ENCODE results near the gene MALSU1. TPM values are rescaled to one million over a fixed set of nuclear protein-coding genes. Genes with fewer than 3 reads are reported as not detected.

The MALSU1 gene
- total RNA-seq, 1 donor, result 38.4 TPM

DNA sequence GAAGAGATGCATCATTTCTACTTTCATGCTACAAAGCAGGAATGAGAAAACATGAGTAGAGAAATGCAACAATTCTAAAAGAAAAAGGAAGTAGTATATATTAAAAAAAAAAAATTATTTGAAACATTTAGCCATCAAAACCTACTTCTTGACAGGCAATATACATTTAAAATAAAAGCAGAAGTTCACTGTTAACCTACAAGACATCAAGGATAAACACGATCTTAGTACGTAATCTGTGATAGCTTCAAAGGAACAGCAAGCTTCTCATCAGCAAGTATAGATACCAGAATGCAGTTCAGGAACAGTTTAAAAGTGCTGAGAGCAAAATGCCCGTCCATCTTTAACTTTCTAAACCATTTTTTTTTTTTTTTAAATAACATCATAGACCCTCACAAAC is 36.9 kb downstream of the MALSU1 start:
- H3K4me2 ChIP-seq (ENCODE audit: insufficient read depth, low read length), result no peak overlapping the region

DNA sequence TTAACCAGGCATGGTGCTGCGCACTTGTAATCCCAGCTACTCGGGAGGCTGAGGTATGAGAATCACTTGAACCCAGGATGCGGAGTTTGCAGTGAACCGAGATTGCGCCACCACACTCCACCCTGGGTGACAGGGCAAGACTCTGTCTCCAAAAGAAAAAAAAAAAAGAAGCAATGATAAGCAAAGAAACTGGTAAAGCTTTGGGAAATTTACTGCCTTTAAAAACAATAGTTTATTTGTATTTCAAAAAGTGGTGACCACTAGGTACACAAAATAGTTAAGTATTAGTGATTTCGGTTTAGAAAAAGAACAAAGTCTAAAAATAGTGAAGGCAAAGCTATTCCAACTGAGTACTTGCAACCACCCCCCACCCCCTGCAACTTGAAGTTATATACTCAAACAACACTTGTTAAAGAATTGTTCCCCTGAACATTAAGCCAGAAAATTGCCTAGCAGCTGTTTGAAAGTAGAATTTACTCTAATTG is 37.7 kb downstream of the MALSU1 start:
- no peak for DNase-seq (ENCODE audit: insufficient read length, low spot score, missing footprints)
- Histone ChIP-seq H3K9me3 (ENCODE audit: low read depth, low read length) (peaks cover 2% of the 10 kb centered on the region), H3K27me3 (ENCODE audit: insufficient read depth, low read length) (no peaks in the 10 kb centered on the region), H3K36me3 (ENCODE audit: insufficient read depth, low read length) (peaks cover 9% of the 10 kb centered on the region), H4K20me1 (ENCODE audit: insufficient read depth, low read length) (peaks cover 3% of the 10 kb centered on the region), H3K4me2 (ENCODE audit: insufficient read depth, low read length) (no peak overlapping the region), H2AFZ (ENCODE audit: low read length) (no peak overlapping the region), H3K79me2 (ENCODE audit: insufficient read depth, low read length) (no peaks in the 10 kb centered on the region), H3K4me1 (ENCODE audit: insufficient read depth, low read length) (peaks cover 45% of the 10 kb centered on the region), H3K27ac (ENCODE audit: low read depth, low read length) (no peak overlapping the region), H3K4me3 (ENCODE audit: insufficient read depth, low read length) (no peak overlapping the region)
- TF ChIP-seq, protein P1, sequence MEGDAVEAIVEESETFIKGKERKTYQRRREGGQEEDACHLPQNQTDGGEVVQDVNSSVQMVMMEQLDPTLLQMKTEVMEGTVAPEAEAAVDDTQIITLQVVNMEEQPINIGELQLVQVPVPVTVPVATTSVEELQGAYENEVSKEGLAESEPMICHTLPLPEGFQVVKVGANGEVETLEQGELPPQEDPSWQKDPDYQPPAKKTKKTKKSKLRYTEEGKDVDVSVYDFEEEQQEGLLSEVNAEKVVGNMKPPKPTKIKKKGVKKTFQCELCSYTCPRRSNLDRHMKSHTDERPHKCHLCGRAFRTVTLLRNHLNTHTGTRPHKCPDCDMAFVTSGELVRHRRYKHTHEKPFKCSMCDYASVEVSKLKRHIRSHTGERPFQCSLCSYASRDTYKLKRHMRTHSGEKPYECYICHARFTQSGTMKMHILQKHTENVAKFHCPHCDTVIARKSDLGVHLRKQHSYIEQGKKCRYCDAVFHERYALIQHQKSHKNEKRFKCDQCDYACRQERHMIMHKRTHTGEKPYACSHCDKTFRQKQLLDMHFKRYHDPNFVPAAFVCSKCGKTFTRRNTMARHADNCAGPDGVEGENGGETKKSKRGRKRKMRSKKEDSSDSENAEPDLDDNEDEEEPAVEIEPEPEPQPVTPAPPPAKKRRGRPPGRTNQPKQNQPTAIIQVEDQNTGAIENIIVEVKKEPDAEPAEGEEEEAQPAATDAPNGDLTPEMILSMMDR (IDR thresholded peaks at IDR 0.05; ENCODE audit: extremely low read depth, low read depth, low read length), result no peak

More for the DNA sequence above, 36.9 kb downstream of the MALSU1 start:
- no peak for DNase-seq (ENCODE audit: insufficient read length, low spot score, missing footprints)
- Histone ChIP-seq H3K27me3 (ENCODE audit: insufficient read depth, low read length) (no peaks in the 10 kb centered on the region), H3K36me3 (ENCODE audit: insufficient read depth, low read length) (peaks cover 9% of the 10 kb centered on the region), H3K9me3 (ENCODE audit: low read depth, low read length) (peaks cover 2% of the 10 kb centered on the region), H3K79me2 (ENCODE audit: insufficient read depth, low read length) (no peaks in the 10 kb centered on the region), H4K20me1 (ENCODE audit: insufficient read depth, low read length) (peaks cover 3% of the 10 kb centered on the region), H3K4me1 (ENCODE audit: insufficient read depth, low read length) (peaks cover 45% of the 10 kb centered on the region), H3K4me3 (ENCODE audit: insufficient read depth, low read length) (no peak overlapping the region), H2AFZ (ENCODE audit: low read length) (no peak overlapping the region), H3K27ac (ENCODE audit: low read depth, low read length) (no peak overlapping the region)
- TF ChIP-seq, protein P1 (IDR thresholded peaks at IDR 0.05; ENCODE audit: extremely low read depth, low read depth, low read length), result no peak

DNA sequence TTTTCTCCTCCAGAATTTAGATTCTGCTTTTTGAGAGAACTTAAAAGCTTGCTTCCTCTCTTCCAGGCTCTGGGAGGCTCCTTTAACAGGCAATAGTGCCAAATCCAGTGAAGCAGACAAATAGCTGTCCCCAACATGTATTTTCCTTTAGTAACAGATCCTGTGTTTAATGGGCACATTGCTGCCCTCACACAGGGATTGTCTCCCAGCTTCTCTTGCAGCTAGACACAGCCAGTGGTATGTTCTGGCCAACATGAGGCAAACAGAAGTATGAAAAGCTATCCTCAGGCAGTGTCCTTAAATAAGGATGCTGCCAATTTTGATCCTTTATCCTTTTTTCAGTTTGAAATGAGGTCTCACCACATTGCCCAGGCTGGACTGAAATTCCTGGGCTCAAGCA is 38.2 kb downstream of the MALSU1 start:
- Histone ChIP-seq H4K20me1 (ENCODE audit: insufficient read depth, low read length) (peaks cover 3% of the 10 kb centered on the region), H3K27ac (ENCODE audit: low read depth, low read length) (no peak overlapping the region), H3K9me3 (ENCODE audit: low read depth, low read length) (peaks cover 2% of the 10 kb centered on the region), H3K4me2 (ENCODE audit: insufficient read depth, low read length) (no peak overlapping the region), H3K79me2 (ENCODE audit: insufficient read depth, low read length) (no peaks in the 10 kb centered on the region), H3K4me3 (ENCODE audit: insufficient read depth, low read length) (no peak overlapping the region), H3K36me3 (ENCODE audit: insufficient read depth, low read length) (peaks cover 9% of the 10 kb centered on the region), H3K27me3 (ENCODE audit: insufficient read depth, low read length) (no peaks in the 10 kb centered on the region), H2AFZ (ENCODE audit: low read length) (no peak overlapping the region), H3K4me1 (ENCODE audit: insufficient read depth, low read length) (peaks cover 41% of the 10 kb centered on the region)
- DNase-seq (ENCODE audit: insufficient read length, low spot score, missing footprints), result no peak
- TF ChIP-seq, protein P1 (IDR thresholded peaks at IDR 0.05; ENCODE audit: extremely low read depth, low read depth, low read length), result no peak

DNA sequence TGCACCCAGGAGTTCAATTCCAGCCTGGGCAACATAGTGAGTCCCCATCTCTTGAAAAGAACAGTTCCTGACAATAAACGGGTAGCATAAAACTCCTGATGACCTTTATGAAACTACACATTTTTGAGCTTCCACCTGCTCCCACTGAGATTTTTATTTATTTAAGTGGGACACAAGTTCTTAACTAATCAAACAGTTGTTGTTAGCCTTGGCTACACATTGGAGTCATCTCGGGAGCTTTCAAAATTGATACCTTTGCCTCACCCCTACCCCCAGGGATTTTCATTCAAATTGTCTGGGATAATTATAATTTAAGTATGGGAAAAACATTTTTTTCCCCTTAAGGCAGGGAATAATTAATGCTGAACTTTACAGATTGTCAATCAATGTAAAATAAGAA is 39.3 kb downstream of the MALSU1 start:
- Histone ChIP-seq H4K20me1 (ENCODE audit: insufficient read depth, low read length) (peaks cover 3% of the 10 kb centered on the region), H2AFZ (ENCODE audit: low read length) (no peak overlapping the region), H3K36me3 (ENCODE audit: insufficient read depth, low read length) (peaks cover 9% of the 10 kb centered on the region), H3K4me3 (ENCODE audit: insufficient read depth, low read length) (no peak overlapping the region), H3K9me3 (ENCODE audit: low read depth, low read length) (peaks cover 2% of the 10 kb centered on the region), H3K27me3 (ENCODE audit: insufficient read depth, low read length) (no peaks in the 10 kb centered on the region), H3K27ac (ENCODE audit: low read depth, low read length) (no peak overlapping the region), H3K79me2 (ENCODE audit: insufficient read depth, low read length) (no peaks in the 10 kb centered on the region), H3K4me2 (ENCODE audit: insufficient read depth, low read length) (no peak overlapping the region), H3K4me1 (ENCODE audit: insufficient read depth, low read length) (peaks cover 31% of the 10 kb centered on the region)
- DNase-seq (ENCODE audit: insufficient read length, low spot score, missing footprints), result no peak
- TF ChIP-seq, protein P1 (IDR thresholded peaks at IDR 0.05; ENCODE audit: extremely low read depth, low read depth, low read length), result no peak
